GM19328 (cell line): ENCODE measurements around the gene CDC42BPG.
A peak's percentile ranks its signal among the peaks of the same experiment; 100 is the strongest.

Source experiments
- ATAC-seq: cut with Tn5 transposase; IDR thresholded peaks from one replicate; pipeline ENCODE4 v1.9.1; 2021; ENCODE audit warnings: mild to moderate bottlenecking, moderate library complexity; ENCODE audit not compliant: unreplicated experiment

The CDC42BPG gene

GRCh38 chr11:64791781-64792291 lies 52.6 kb downstream of the CDC42BPG start:
- ATAC-seq, result no peak

- ATAC-seq, result no peak
These were observed 54.0 kb downstream of the CDC42BPG start for GRCh38 chr11:64790205-64791095.

- ATAC-seq, result no peak
These were observed 54.9 kb downstream of the CDC42BPG start for GRCh38 chr11:64789331-64790204.

GRCh38 chr11:64788321-64789215 lies 55.9 kb downstream of the CDC42BPG start:
- ATAC-seq, result no peak

GRCh38 chr11:64787526-64788320 lies 56.7 kb downstream of the CDC42BPG start:
- no peak for ATAC-seq

GRCh38 chr11:64786308-64786707 lies 58.1 kb downstream of the CDC42BPG start:
- no peak for ATAC-seq

GRCh38 chr11:64784813-64785581 lies 59.5 kb downstream of the CDC42BPG start:
- no peak for ATAC-seq

GRCh38 chr11:64778473-64779298 lies 65.8 kb downstream of the CDC42BPG start, which contains the start of gene SF1:
Gene SF1 (minus strand): TSS chr11:64778542. CDS start chr11:64778392, 150 bp downstream.
- peak; percentile 84 for ATAC-seq

- no peak for ATAC-seq
These were observed 66.3 kb downstream of the CDC42BPG start for GRCh38 chr11:64778223-64778472.

GRCh38 chr11:64777449-64778222 lies 66.8 kb downstream of the CDC42BPG start:
- ATAC-seq, result no peak

GRCh38 chr11:64776875-64777274 lies 67.6 kb downstream of the CDC42BPG start:
- no peak for ATAC-seq

GRCh38 chr11:64776425-64776824 lies 68.0 kb downstream of the CDC42BPG start:
- no peak for ATAC-seq

GRCh38 chr11:64774144-64774543 lies 70.3 kb downstream of the CDC42BPG start:
- no peak for ATAC-seq
